K562 (cell line): ENCODE measurements around the gene C19orf85. TPM values are rescaled to one million over a fixed set of nuclear protein-coding genes. Genes with fewer than 3 reads are reported as not detected.
A peak's percentile ranks its signal among the peaks of the same experiment; 100 is the strongest.

ENCODE experiments used
- BRCA1 ChIP-seq, 2 experiments: fragments of 450-650 bp in 1 of 2; sonication (generic) in 1 of 2; formaldehyde crosslinking in 1 of 2; IDR thresholded peaks; 2 replicates each; pipeline versions ENCODE4 v1.5.0 to v1.6.1; 2017 to 2020; ENCODE audit warnings: mild to moderate bottlenecking in 1 of 2, missing genetic modification reagents in 1 of 2
- CBX1 ChIP-seq: sonication (generic); IDR thresholded peaks from 2 replicates; pipeline ENCODE4 v1.6.1; 2016; ENCODE audit warnings: antibody characterized with exemption, low read depth, mild to moderate bottlenecking
- CHD1 ChIP-seq: fragments of 200-600 bp; sonication (generic); IDR thresholded peaks from one replicate; pipeline ENCODE4 v1.6.1; 2012; ENCODE audit warnings: mild to moderate bottlenecking, moderate library complexity, low read length, inconsistent platforms
- MTA1 ChIP-seq: fragments of 450-650 bp; IDR thresholded peaks from 2 replicates; pipeline ENCODE4 v1.6.1; 2017; ENCODE audit warnings: borderline replicate concordance
- MTA3 ChIP-seq: fragments of 450-650 bp; formaldehyde crosslinking; IDR thresholded peaks from 2 replicates; pipeline ENCODE4 v1.6.1; 2017; ENCODE audit warnings: mild to moderate bottlenecking, borderline replicate concordance
- PCBP2 ChIP-seq: fragments of 200-400 bp; formaldehyde crosslinking; IDR thresholded peaks from 2 replicates; pipeline ENCODE4 v1.6.1; 2018; ENCODE audit warnings: low read length, low read depth, mild to moderate bottlenecking, moderate library complexity; ENCODE audit not compliant: poor library complexity, severe bottlenecking
- SIRT6 ChIP-seq: IDR thresholded peaks from one replicate; pipeline ENCODE4 v1.6.1; 2012; ENCODE audit warnings: low read depth, mild to moderate bottlenecking, control low read depth, inconsistent platforms, low read length, moderate library complexity
- SMAD3 ChIP-seq: fragments of 450-650 bp; formaldehyde crosslinking; conservative IDR thresholded peaks from 2 replicates; pipeline ENCODE4 v1.4.0; 2020; ENCODE audit warnings: mild to moderate bottlenecking
- SP2 ChIP-seq: IDR thresholded peaks from 2 replicates; pipeline ENCODE4 v1.6.1; 2011; ENCODE audit warnings: mild to moderate bottlenecking, low read depth, low read length, moderate library complexity; ENCODE audit not compliant: poor library complexity, severe bottlenecking; ENCODE audit errors: extremely low read depth
- TCF7 ChIP-seq: sonication (generic); IDR thresholded peaks from 2 replicates; pipeline ENCODE4 v1.6.1; 2016; ENCODE audit warnings: antibody characterized with exemption, borderline replicate concordance
- ZBTB43 ChIP-seq: sonication (generic); formaldehyde crosslinking; IDR thresholded peaks from 2 replicates; pipeline ENCODE4 v1.8.0; 2023; ENCODE audit warnings: mild to moderate bottlenecking, missing genetic modification reagents
- ZNF695 ChIP-seq: fragments of 450-650 bp; formaldehyde crosslinking; IDR thresholded peaks from 2 replicates; pipeline ENCODE4 v1.4.0; 2020; ENCODE audit warnings: mild to moderate bottlenecking, moderate library complexity
- polyA plus RNA-seq, 8 experiments: library from polyadenylated mRNA; depleted of rRNA in 4 of 8; stranded (reverse) in 5 of 8; unstranded in 3 of 8; fragments of >200 nt; fragmentation: Nextera tagmentation in 2 of 8; fragmentation: Illumina TruSeq in 1 of 8; extraction: Ambion mirVana in 2 of 8; extraction: Trizol in 1 of 8; gene quantifications; 2 replicates each; pipeline versions ENCODE4 v1.2.1 to v1.2.3, GENCODE V29; 2011 to 2014; ENCODE audit warnings: inconsistent platforms in 1 of 8, missing spikeins in 1 of 8
- total RNA-seq, 7 experiments: library from RNA; depleted of rRNA in 6 of 7; stranded (reverse); fragments of >200 nt in 6 of 7; fragmentation: Illumina TruSeq in 2 of 7; extraction: Trizol in 2 of 7; gene quantifications; 2 replicates each; pipeline versions ENCODE4 v1.2.1 to v1.2.3, GENCODE V29; 2011 to 2021; ENCODE audit warnings: low replicate concordance in 1 of 7
- TF ChIP-seq, protein P1 (sequence below), 2 experiments: fragments of 150-350 bp in 1 of 2; IDR thresholded peaks; 2 replicates each; pipeline ENCODE4 v1.6.1; 2012 to 2016; ENCODE audit warnings: low read depth in 2 of 2, low read length in 2 of 2, mild to moderate bottlenecking in 1 of 2, moderate library complexity in 1 of 2
- TF ChIP-seq, protein P2 (sequence below): fragments of 450-650 bp; IDR thresholded peaks from 2 replicates; pipeline ENCODE4 v1.6.1; 2016; ENCODE audit warnings: low read depth

Gene C19orf85
- total and polyA plus RNA-seq, 9 of the 15 experiments (the other 6 are each of a cell fraction or from before 2014, with no cell fraction given): not detected

DNA sequence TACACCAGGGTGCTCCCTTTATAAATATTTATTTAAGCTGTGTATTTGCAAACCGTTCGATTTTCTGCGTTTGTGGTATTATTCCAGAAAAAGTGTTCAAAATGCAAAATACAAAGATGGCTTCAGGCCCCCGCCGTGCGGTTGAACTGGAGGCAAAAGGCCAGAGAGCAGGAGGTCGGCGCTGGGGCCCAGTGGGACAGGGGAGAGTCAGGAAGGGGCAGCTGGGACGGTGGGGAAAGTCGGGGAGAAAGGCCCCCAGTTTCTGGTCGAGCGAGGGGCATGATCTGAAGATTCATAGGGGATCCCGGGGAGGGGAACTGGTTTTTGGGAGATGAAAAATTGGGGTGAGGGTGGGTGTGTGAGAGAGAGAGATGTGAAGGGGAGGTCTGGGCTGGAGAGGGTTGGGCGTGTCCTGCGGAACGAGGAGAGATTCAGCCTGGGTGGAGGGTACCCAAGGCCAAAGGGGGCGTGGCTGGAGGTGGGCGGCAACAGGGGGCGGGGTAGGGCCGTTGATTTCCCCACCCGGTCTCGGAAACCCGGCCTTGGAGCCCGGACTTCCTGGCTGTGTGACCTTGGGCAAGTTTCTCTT, 3.8 kb downstream of the C19orf85 start (continued):
- TF ChIP-seq, protein P1, sequence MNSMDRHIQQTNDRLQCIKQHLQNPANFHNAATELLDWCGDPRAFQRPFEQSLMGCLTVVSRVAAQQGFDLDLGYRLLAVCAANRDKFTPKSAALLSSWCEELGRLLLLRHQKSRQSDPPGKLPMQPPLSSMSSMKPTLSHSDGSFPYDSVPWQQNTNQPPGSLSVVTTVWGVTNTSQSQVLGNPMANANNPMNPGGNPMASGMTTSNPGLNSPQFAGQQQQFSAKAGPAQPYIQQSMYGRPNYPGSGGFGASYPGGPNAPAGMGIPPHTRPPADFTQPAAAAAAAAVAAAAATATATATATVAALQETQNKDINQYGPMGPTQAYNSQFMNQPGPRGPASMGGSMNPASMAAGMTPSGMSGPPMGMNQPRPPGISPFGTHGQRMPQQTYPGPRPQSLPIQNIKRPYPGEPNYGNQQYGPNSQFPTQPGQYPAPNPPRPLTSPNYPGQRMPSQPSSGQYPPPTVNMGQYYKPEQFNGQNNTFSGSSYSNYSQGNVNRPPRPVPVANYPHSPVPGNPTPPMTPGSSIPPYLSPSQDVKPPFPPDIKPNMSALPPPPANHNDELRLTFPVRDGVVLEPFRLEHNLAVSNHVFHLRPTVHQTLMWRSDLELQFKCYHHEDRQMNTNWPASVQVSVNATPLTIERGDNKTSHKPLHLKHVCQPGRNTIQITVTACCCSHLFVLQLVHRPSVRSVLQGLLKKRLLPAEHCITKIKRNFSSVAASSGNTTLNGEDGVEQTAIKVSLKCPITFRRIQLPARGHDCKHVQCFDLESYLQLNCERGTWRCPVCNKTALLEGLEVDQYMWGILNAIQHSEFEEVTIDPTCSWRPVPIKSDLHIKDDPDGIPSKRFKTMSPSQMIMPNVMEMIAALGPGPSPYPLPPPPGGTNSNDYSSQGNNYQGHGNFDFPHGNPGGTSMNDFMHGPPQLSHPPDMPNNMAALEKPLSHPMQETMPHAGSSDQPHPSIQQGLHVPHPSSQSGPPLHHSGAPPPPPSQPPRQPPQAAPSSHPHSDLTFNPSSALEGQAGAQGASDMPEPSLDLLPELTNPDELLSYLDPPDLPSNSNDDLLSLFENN (IDR thresholded peaks at IDR 0.05; ENCODE audit: low read depth in 2 of 2, low read length in 2 of 2): no peak; a peak in 1 of 4 replicates
- no peak for TF ChIP-seq SMAD3 (CRISPR knock-in tag)
- TF ChIP-seq SIRT6: no peak
- TF ChIP-seq TCF7: no peak
- no peak; the same call in 1 of the 2 replicates for TF ChIP-seq MTA1
- no peak for TF ChIP-seq MTA3
- TF ChIP-seq ZNF695: no peak
- no peak for TF ChIP-seq BRCA1 (IDR thresholded peaks at IDR 0.05)
- no peak for TF ChIP-seq BRCA1 (CRISPR knock-in tag; IDR thresholded peaks at IDR 0.05)
- TF ChIP-seq SP2: no peak
- TF ChIP-seq CBX1: no peak
- TF ChIP-seq CHD1: peak; percentile 5
- TF ChIP-seq ZBTB43 (CRISPR knock-in tag): no peak
- TF ChIP-seq, protein P2, sequence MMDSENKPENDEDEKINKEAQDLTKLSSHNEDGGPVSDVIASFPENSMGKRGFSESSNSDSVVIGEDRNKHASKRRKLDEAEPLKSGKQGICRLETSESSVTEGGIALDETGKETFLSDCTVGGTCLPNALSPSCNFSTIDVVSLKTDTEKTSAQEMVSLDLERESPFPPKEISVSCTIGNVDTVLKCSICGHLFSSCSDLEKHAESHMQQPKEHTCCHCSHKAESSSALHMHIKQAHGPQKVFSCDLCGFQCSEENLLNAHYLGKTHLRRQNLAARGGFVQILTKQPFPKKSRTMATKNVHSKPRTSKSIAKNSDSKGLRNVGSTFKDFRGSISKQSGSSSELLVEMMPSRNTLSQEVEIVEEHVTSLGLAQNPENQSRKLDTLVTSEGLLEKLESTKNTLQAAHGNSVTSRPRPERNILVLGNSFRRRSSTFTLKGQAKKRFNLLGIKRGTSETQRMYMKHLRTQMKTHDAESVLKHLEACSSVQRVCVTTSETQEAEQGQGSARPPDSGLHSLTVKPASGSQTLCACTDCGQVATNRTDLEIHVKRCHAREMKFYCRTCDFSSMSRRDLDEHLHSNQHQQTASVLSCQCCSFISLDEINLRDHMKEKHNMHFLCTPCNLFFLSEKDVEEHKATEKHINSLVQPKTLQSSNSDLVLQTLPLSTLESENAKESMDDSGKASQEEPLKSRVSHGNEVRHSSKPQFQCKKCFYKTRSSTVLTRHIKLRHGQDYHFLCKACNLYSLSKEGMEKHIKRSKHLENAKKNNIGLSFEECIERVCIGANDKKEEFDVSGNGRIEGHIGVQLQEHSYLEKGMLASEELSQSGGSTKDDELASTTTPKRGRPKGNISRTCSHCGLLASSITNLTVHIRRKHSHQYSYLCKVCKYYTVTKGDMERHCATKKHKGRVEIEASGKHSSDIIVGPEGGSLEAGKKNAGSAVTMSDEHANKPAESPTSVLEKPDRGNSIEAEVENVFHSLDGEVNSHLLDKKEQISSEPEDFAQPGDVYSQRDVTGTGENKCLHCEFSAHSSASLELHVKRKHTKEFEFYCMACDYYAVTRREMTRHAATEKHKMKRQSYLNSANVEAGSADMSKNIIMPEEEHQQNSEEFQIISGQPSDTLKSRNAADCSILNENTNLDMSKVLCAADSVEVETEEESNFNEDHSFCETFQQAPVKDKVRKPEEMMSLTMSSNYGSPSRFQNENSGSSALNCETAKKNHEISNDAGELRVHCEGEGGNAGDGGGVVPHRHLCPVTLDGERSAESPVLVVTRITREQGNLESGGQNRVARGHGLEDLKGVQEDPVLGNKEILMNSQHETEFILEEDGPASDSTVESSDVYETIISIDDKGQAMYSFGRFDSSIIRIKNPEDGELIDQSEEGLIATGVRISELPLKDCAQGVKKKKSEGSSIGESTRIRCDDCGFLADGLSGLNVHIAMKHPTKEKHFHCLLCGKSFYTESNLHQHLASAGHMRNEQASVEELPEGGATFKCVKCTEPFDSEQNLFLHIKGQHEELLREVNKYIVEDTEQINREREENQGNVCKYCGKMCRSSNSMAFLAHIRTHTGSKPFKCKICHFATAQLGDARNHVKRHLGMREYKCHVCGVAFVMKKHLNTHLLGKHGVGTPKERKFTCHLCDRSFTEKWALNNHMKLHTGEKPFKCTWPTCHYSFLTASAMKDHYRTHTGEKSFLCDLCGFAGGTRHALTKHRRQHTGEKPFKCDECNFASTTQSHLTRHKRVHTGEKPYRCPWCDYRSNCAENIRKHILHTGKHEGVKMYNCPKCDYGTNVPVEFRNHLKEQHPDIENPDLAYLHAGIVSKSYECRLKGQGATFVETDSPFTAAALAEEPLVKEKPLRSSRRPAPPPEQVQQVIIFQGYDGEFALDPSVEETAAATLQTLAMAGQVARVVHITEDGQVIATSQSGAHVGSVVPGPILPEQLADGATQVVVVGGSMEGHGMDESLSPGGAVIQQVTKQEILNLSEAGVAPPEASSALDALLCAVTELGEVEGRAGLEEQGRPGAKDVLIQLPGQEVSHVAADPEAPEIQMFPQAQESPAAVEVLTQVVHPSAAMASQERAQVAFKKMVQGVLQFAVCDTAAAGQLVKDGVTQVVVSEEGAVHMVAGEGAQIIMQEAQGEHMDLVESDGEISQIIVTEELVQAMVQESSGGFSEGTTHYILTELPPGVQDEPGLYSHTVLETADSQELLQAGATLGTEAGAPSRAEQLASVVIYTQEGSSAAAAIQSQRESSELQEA: no peak
- no peak for TF ChIP-seq PCBP2
